ENCODE measurements around the gene MSI2.

MSI2 gene

DNA sequence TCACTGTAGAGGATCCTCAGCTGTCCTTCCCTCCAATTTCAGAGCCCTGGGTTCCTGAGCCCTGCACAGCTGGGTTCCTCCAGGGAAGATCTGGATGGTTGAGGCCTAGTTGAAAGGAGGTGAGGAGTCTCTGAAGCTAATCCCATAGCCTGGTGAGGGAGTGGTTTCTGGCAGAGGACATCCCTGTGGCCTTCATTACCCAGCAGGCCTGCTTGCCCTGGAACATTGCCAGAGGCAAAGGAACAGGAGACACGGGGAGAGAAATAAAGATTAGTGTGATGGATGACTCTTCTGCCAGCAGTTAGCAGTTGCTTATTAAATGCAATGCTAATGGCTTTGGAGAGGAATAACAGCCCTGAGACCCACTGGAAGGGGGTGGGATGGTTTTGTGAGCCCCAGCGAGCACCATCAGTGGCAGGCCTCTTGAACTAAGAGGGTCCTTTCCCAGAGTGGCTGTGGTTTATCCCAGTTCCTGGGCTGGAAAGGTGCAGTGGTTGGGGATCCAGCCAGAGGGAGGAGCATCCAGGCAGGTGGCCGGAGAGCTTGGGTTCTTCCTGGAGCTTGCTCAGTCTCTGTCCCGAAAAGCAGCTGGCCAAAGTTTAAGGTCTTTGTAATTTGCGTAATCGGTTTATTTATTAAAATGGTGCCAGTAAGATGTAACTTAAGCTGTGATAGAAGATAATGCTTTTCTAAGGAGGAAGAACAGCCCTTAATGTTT is 279.1 kb downstream of the MSI2 start:
- ATAC-seq = no peak
- Mint-ChIP-seq H3K36me3 (peaks cover 23% of the 10 kb centered on the region), H3K27ac (peak overlapping the region; percentile 28), H3K4me3 (no peak overlapping the region), H3K9me3 (no peaks in the 10 kb centered on the region), H3K27me3 (no peaks in the 10 kb centered on the region), H3K4me1 (peaks cover 28% of the 10 kb centered on the region)

DNA sequence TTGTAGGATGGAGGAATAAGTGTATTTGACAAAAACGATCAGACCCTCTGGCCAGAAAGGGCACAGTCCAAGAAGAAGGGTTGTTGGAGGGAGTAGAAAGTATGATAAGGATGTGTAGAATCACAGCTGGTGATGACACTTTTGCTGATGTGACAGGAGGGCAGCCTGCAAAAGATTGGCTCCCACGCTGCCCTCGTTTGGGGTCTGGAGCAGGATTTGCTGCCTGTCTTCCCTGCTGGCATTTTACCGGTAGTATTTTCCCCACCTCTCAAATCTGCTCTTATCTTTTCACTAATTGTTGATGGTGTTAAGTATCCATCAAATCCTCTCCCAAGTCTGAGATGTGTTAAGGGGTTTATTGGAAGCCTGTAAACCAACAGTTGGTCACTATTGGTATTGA is 280.0 kb downstream of the MSI2 start:
- Mint-ChIP-seq H3K27ac (no peak overlapping the region), H3K27me3 (no peaks in the 10 kb centered on the region), H3K9me3 (no peaks in the 10 kb centered on the region), H3K36me3 (peaks cover 18% of the 10 kb centered on the region), H3K4me3 (no peak overlapping the region), H3K4me1 (peaks cover 31% of the 10 kb centered on the region)
- no peak for ATAC-seq

DNA sequence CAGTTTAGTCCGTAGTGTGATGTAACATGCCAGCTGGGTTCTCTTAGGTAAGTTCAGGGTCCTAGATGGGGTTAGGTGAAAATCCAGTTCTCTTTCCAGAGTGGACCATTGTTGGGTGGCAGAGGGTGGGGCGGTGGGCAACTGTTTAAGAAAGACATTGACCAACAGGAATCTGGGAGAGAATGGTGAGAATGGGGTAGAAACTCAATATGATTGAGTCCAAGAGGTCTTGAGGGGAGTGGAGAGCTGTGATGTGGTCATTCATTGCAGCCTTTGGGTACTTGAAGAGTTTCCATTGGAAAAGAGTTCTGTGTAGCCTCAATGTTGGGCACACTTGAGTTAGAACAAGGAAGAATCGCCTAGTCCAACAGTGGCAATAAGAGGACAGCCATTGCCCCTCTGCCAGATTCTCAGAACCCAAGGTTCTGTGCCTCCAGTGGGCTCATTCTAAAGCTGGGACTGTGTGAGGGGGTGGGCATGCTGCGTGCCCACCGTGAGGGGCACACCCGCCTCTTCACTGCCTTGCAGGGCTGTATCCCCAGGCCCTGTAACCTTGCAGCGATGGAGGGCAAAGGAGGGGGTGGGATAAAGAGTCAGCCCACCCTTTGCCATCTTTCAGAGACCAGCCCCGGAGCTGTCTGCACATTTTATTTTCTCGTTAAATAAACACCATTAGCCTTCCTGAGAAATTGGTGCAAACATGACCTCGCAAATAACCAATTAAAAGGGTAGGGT is 280.6 kb downstream of the MSI2 start:
- no peak for ATAC-seq
- Mint-ChIP-seq H3K36me3 (peaks cover 15% of the 10 kb centered on the region), H3K4me3 (no peak overlapping the region), H3K27ac (peak overlapping the region; percentile 53), H3K4me1 (peaks cover 28% of the 10 kb centered on the region), H3K9me3 (no peaks in the 10 kb centered on the region), H3K27me3 (no peaks in the 10 kb centered on the region)

DNA sequence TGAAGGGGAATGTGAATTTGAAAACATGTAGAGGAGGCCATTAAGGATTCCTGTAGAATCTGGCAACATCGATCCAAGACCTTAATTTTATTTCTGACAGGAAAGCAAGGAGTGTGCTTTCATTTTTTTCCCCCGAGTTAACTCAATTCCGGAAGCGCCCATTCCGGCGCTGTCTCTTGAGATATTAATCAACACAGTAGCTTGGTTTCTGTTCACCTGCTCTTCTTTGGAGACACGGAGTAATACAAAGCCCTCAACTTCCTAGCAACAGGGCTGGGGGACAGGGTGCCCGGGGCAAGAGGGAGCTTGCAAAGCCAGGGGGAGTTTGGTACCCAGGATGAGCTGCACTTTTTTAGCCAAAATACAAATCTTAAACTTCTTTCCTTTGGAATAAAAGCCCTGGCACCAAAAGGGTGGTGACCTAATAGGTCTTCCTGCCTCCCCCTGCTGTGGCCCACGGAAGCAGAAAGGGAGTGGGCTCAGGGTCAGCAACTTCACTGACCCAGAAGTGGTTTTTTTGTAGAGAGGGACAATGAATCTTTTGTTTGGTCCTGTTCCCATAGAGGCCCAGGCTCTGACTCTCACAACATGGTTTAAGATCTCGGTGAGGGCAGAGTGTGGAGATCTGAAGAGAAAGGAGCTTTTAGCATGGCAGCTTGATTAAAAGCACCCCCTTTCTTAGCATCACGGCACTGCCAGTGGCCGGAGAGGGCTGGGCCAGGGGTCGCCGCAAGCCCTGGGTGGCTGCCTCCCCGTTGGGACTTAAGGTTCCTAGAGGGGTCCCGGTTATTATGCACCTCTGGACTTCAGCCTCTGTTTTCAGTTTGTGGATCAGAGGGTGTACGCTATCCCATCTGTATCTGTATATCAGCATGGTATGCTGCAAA is 281.4 kb downstream of the MSI2 start:
- Mint-ChIP-seq H3K27me3 (no peaks in the 10 kb centered on the region), H3K36me3 (peaks cover 8% of the 10 kb centered on the region), H3K27ac (peak overlapping the region; percentile 53), H3K9me3 (no peaks in the 10 kb centered on the region), H3K4me1 (peaks cover 23% of the 10 kb centered on the region), H3K4me3 (no peak overlapping the region)
- no peak for ATAC-seq

DNA sequence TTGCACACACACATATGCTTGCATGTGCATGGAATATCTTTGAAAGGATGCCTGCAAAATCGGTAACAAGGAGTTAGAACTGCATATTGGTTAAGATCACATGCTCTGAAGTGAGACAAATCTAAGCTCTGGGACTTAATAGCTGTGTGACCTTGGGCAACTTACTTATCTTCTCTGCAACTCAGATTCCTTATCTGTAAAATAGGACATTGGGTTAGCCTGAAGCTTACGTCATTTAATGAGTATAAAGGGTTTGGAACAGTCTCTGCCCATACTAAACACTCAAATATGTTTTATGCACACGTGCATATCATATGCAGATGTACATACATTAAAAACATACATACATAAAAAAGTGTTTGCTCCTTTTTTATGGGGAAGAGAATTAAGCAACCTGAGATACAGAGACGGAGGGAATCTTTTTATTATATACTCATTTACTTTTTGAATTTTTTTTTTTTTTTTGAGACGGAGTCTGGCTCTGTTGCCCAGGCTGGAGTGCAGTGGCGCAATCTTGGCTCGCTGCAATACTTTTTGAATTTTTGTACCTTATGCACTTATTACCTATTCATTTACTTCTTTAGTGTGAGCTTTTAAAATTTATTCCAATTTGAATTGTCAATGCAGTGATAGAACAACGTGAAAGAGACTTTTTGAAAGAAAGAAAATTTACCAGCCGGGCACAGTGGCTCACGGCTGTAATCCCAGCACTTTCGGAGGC is 282.6 kb downstream of the MSI2 start:
- H3K4me3 Mint-ChIP-seq = no peak overlapping the region
- H3K27me3 Mint-ChIP-seq = no peaks in the 10 kb centered on the region
- H3K9me3 Mint-ChIP-seq = no peaks in the 10 kb centered on the region
- ATAC-seq = no peak
- H3K27ac Mint-ChIP-seq = no peak overlapping the region
- H3K4me1 Mint-ChIP-seq = peaks cover 25% of the 10 kb centered on the region
- no peaks in the 10 kb centered on the region for H3K36me3 Mint-ChIP-seq

DNA sequence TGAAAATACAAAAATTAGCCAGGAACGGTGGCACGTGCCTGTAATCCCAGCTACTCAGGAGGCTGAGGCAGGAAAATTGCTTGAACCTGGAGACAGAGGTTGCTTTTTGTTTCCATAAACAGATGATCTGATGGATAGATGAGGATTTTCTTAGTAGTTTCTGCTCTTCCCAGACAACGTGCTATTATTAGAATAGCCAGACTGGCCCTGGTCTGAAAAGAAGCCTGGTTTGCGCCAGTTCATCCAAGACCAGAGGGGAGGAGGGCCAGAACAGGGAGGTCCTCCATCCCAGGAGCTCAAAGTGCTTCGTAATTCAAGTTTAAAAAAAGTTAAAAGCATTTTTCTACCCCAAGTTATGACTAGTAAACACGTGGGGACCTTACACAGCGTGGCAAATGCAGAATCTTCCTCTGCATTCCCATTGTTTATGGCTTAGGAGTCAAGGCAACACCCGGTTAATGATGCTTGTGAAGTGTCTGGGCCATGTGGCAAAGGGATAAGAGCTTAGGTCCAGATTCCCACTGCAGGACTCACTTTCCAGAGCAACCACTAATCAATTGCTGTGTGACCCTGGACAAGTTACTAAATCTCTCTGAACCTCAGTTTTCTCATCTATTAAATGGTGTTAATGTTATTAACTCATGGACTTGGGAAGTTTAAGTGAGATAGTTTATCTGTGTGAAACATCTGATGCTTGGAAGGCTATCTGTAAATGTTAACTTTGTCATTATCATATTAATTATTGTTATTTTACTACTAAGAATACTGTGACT is 283.4 kb downstream of the MSI2 start:
- H3K4me1 Mint-ChIP-seq = peaks cover 28% of the 10 kb centered on the region
- H3K27ac Mint-ChIP-seq = no peak overlapping the region

DNA sequence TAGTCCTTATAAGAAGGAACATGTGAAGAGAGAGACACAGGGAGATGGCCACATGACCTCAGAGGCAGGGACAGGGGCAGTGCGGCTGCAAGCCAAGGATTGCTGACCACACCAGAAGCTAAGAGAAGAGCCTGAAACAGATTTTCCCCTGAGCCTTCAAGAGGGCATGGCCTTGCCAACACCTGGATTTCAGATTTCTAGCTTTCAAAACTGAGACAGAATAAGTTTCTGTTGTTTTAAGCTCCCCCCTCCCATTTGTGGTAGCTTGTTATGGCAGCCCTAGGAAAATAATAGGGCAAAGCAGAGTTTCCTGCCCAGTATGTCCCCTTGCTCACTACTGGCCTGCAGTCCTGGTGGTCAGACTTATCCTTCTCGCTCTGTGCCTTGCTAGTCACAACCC is 284.3 kb downstream of the MSI2 start:
- H3K9me3 Mint-ChIP-seq = no peaks in the 10 kb centered on the region
- no peaks in the 10 kb centered on the region for H3K36me3 Mint-ChIP-seq
- H3K4me3 Mint-ChIP-seq = no peak overlapping the region
- peak overlapping the region; percentile 14 for H3K27ac Mint-ChIP-seq
- no peak for ATAC-seq
- H3K27me3 Mint-ChIP-seq = no peaks in the 10 kb centered on the region
- peaks cover 28% of the 10 kb centered on the region for H3K4me1 Mint-ChIP-seq

More for the DNA sequence above, 283.4 kb downstream of the MSI2 start:
- Mint-ChIP-seq H3K4me3 (no peak overlapping the region), H3K27me3 (no peaks in the 10 kb centered on the region), H3K9me3 (no peaks in the 10 kb centered on the region), H3K36me3 (no peaks in the 10 kb centered on the region)
- ATAC-seq = no peak

DNA sequence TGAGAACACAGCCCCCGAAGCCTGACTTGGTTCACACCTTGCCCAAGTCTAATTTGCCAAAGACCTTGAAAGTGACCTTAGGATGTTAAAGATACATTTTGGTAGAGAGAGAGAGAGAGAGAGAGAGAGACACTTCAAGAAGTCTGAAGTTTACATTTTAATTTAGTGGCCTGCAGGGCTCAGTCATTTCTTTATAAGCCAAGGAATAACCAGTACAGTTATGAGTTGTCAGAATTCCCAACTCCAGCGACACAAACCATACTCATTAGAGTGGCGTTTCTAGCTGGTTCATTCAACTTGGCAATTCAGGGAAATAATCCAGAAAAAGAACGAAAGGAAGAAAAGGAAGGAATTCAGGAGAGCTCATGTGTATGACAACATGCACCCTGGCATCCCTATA is 284.7 kb downstream of the MSI2 start:
- H3K27ac Mint-ChIP-seq = peak overlapping the region; percentile 14
- peaks cover 28% of the 10 kb centered on the region for H3K4me1 Mint-ChIP-seq
- no peaks in the 10 kb centered on the region for H3K9me3 Mint-ChIP-seq
- H3K4me3 Mint-ChIP-seq = no peak overlapping the region
- no peak for ATAC-seq
- no peaks in the 10 kb centered on the region for H3K27me3 Mint-ChIP-seq
- H3K36me3 Mint-ChIP-seq = no peaks in the 10 kb centered on the region

DNA sequence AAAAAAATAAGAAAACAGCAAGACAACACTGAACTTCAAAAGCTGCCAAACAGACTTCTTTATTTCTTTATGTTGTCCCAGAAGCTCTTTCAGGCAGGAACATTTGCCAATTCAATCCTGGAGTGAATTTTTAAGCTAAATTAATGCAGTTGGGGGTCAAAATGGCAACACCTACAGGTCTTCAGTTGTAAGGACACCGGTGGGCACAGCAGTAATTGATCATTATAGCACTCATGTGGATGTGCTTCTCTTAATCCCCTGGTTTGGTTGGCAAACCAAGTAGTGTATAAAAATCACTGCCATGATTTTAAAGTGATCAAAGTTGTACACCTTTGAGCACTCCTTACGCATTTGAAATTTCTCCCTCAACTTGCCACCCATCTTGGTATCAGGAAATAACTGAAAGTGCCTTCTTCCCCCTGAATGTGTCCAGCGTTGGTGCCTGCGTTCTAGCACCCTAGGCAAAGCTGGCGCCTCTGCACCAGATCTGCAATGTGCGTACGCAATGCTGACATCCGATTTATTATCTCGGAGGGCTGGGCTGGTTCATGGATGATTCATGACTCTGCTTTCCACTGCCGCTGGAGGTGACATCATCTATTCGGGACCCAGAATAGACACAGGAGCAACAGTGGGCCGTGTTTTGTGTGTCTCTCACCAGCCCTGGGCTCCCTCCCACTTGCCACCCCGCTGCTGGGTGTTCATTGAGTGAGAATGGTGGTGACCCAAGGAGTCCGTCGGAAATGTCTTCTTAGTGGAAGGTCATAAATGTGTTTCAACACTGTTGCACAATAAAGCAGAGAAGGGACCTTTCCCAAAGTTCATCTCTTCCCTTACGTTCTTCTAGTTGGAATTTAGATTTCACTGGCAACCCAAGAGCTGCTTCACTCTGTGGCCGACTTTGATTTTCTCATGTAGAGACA is 285.4 kb downstream of the MSI2 start:
- no peak for ATAC-seq
- H3K27ac Mint-ChIP-seq = no peak overlapping the region
- H3K4me1 Mint-ChIP-seq = peaks cover 32% of the 10 kb centered on the region
- H3K36me3 Mint-ChIP-seq = no peaks in the 10 kb centered on the region
- H3K4me3 Mint-ChIP-seq = no peak overlapping the region
- H3K27me3 Mint-ChIP-seq = no peaks in the 10 kb centered on the region
- H3K9me3 Mint-ChIP-seq = no peaks in the 10 kb centered on the region

DNA sequence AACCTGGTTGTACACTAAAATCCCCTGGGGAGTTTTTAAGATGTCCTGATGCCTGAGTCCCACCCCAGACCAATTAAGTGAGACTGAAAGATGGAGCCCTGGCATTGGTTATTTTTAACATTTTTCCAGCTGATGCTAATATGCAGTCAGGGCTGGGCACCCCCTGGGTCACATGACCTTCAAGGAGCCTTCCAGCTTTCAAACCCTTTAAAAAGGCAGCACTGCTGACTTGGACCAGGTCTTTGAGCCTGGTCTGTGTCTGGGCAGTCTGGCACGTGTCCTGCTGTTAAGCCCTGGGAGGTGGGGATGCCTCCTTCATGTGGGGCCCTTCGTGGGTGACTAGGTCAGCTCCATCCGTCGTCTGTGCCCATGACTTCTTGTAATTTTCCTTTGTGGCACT is 286.2 kb downstream of the MSI2 start:
- no peaks in the 10 kb centered on the region for H3K27me3 Mint-ChIP-seq
- H3K4me1 Mint-ChIP-seq = peaks cover 39% of the 10 kb centered on the region
- no peak overlapping the region for H3K4me3 Mint-ChIP-seq
- no peaks in the 10 kb centered on the region for H3K36me3 Mint-ChIP-seq
- no peak for ATAC-seq
- H3K9me3 Mint-ChIP-seq = no peaks in the 10 kb centered on the region
- H3K27ac Mint-ChIP-seq = no peak overlapping the region

DNA sequence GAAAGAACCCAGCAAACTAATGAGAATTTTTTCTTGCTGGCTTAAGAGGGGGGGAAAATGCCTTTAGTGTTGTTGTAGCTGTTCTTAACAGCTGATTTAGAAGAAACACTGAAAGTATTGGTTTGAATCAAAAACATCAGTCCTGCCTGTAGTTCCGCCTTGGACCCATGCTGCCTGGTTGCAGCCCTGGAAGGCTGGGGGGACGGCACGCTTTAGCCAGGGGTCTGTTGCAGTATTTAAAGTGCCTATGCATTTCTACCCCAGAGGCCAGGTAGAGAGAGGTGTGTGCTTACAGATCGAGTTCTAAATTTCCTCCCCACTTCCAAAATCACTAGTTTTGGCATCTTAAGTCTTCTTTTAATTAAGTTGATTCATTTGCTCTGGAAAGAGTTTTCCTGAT is 286.9 kb downstream of the MSI2 start:
- Mint-ChIP-seq H3K4me3 (no peak overlapping the region), H3K27me3 (no peaks in the 10 kb centered on the region), H3K9me3 (no peaks in the 10 kb centered on the region), H3K4me1 (peaks cover 47% of the 10 kb centered on the region), H3K27ac (peak overlapping the region; percentile 4), H3K36me3 (no peaks in the 10 kb centered on the region)
- no peak for ATAC-seq

DNA sequence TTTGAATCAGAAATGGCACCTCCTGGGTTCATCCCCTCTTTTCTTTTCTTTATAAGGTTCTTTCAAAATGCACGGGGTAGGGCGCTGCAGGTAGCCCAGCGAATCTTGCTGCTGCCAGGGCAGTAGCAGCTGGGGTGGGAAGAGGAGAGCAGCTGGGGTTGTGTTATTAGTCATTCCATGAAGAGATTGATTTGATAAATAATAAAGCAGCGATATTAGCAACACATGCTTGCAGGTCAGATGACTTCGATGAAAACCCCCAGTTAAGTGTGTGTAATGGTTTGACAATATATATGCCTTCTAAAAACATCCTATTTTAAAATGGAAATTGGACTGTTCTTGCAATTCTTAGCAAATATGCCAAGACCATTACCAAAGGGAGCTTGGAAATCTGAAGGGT is 288.1 kb downstream of the MSI2 start:
- H3K4me1 Mint-ChIP-seq = peaks cover 54% of the 10 kb centered on the region
- no peaks in the 10 kb centered on the region for H3K27me3 Mint-ChIP-seq
- no peaks in the 10 kb centered on the region for H3K36me3 Mint-ChIP-seq
- no peak for ATAC-seq
- H3K27ac Mint-ChIP-seq = no peak overlapping the region
- no peak overlapping the region for H3K4me3 Mint-ChIP-seq
- H3K9me3 Mint-ChIP-seq = no peaks in the 10 kb centered on the region

DNA sequence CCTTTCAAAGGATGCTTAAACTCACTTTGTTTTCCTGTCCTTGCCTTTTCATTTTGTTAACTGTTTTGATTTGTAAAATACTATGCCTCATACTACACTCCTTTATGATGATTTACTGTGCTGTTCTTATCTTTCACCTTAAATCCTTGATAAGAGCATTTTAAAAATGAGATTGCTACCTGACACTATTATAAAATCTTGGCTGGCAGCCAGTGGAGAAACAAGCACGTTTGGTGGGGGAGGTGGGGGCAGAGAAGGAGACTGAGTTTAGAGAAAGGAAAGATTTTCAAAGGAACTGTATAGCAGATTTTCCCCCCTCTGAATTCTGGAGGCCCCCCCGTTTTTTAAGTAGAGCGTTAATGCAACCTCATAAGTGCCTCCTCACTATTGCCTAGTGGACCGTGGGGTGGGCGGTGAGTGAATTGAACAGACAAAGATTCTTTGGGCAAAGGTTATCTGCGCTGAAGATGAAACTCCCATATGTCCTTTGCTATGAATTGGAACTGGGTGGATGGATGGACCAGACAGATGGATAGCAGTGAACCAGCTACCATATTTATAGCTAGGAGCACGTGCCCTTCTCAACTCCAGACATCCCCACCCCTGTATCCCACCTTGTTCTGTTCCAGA is 288.6 kb downstream of the MSI2 start:
- Mint-ChIP-seq H3K27me3 (no peaks in the 10 kb centered on the region), H3K4me1 (peaks cover 59% of the 10 kb centered on the region), H3K9me3 (no peaks in the 10 kb centered on the region), H3K27ac (no peak overlapping the region), H3K36me3 (no peaks in the 10 kb centered on the region), H3K4me3 (no peak overlapping the region)
- no peak for ATAC-seq

Data from stimulated activated memory B cell treated with anti-CD40 and anti-IgM and Interleukin-4, amounts not matched to agents 10 μg/mL and 1 μg/mL and 100 μg/mL, for 72 hours (primary cell).